ENCODE results near the gene FBXW11. TPM values are rescaled to one million over a fixed set of nuclear protein-coding genes. Genes with fewer than 3 reads are reported as not detected.
A peak's percentile ranks its signal among the peaks of the same experiment; 100 is the strongest.

FBXW11 gene
- total RNA-seq, 1 experiment from 2014 or later, result 72.9 TPM

DNA sequence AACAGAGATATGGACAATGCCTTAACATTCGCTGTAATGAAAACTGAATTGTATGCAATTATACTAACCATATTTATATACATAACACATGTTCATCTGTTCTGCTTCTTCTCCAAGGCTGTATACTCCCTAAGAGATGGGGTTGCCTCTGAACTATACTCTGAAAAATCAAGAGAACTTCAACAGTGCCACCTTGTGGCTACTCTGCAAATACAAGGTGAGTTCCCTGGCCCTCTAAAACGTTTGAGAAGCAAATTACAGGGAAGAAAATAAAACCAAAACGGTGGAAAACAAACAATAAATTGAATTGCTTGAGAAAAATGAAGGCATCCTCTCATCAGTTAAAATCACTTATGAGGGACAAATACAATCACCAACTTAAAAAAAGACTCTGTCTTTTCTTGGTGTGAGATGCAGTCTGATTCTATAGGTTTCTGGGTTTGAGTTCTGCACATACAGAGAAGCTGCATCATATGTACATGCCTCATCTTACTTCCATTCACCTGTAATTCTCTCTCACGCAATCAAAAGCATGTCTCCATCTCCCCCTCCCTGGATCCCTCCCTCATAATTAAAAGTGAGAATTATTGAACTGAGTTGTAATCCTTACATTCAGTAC, 98.6 kb downstream of the FBXW11 start:
- no peak overlapping the region for H3K4me3 ChIP-seq (ENCODE audit: low read length)
- no peaks in the 10 kb centered on the region for H3K9me2 ChIP-seq (replicated peaks; ENCODE audit: insufficient read depth, low read length)
- no peak overlapping the region for H3K4me2 ChIP-seq (ENCODE audit: low read depth, low read length, poor library complexity, severe bottlenecking)
- peaks cover 3% of the 10 kb centered on the region; the same call in 1 of the 2 replicates for H4K20me1 ChIP-seq (ENCODE audit: insufficient read depth, low read depth, low read length)
- H3K9me3 ChIP-seq (ENCODE audit: low read length), result no peaks in the 10 kb centered on the region
- H3K79me2 ChIP-seq (ENCODE audit: low read length), result peaks cover 82% of the 10 kb centered on the region
- H2AFZ ChIP-seq (ENCODE audit: low read length), result no peak overlapping the region
- peaks cover 16% of the 10 kb centered on the region for H3K4me1 ChIP-seq (ENCODE audit: low read length)
- no peak overlapping the region for H3K27ac ChIP-seq (ENCODE audit: low read length)
- no peaks in the 10 kb centered on the region for H3K27me3 ChIP-seq (ENCODE audit: low read length)
- DNase-seq, result peak; percentile 90
- H3K9ac ChIP-seq (ENCODE audit: low read length), result no peak overlapping the region
- no peaks in the 10 kb centered on the region; the same call in 1 of the 2 replicates for H3K36me3 ChIP-seq (ENCODE audit: insufficient read depth, low read length)

GRCh38 chr5:171906703-171907590, 99.5 kb downstream of the FBXW11 start:
- peaks cover 3% of the 10 kb centered on the region; the same call in 1 of the 2 replicates for H4K20me1 ChIP-seq (ENCODE audit: insufficient read depth, low read depth, low read length)

DNA sequence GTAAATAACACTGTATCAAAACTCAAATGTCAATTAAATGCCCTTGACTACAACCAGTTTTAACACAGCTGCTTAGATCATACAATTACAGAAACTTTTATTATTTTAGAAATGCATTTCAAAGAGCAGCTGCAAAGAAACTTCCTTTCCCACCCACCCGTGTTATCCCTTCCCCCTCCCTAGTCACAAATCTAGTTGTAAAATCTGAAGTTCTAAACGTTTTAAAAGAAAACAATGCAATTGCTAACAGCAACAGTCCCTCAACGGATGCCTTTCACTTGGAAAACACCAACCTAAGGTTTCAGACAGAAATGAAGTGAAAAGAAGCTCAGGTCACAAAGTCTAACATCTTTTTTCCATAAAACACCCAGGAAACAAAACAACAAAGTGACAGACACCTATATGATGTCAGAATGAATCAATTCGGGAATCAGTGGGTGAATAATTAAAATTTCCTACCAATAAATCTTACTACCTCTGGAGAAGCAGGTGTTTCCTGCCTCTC, 100.3 kb downstream of the FBXW11 start:
- Histone ChIP-seq H3K27ac (ENCODE audit: low read length) (no peak overlapping the region), H3K9me3 (ENCODE audit: low read length) (no peaks in the 10 kb centered on the region), H3K9ac (ENCODE audit: low read length) (no peak overlapping the region), H3K79me2 (ENCODE audit: low read length) (peaks cover 84% of the 10 kb centered on the region), H4K20me1 (ENCODE audit: insufficient read depth, low read depth, low read length) (peaks cover 3% of the 10 kb centered on the region), H3K36me3 (ENCODE audit: insufficient read depth, low read length) (no peaks in the 10 kb centered on the region; the same call in 1 of the 2 replicates), H3K4me3 (ENCODE audit: low read length) (no peak overlapping the region), H3K9me2 (replicated peaks; ENCODE audit: insufficient read depth, low read length) (no peaks in the 10 kb centered on the region), H2AFZ (ENCODE audit: low read length) (no peak overlapping the region), H3K27me3 (ENCODE audit: low read length) (no peaks in the 10 kb centered on the region), H3K4me2 (ENCODE audit: low read depth, low read length, poor library complexity, severe bottlenecking) (no peak overlapping the region), H3K4me1 (ENCODE audit: low read length) (peaks cover 8% of the 10 kb centered on the region)
- DNase-seq, result no peak

More at GRCh38 chr5:171906703-171907590, 99.5 kb downstream of the FBXW11 start:
- Histone ChIP-seq H3K4me3 (ENCODE audit: low read length) (no peak overlapping the region), H3K9me2 (replicated peaks; ENCODE audit: insufficient read depth, low read length) (no peaks in the 10 kb centered on the region), H3K9ac (ENCODE audit: low read length) (no peak overlapping the region), H3K79me2 (ENCODE audit: low read length) (peaks cover 84% of the 10 kb centered on the region), H3K4me2 (ENCODE audit: low read depth, low read length, poor library complexity, severe bottlenecking) (no peak overlapping the region), H3K9me3 (ENCODE audit: low read length) (no peaks in the 10 kb centered on the region), H3K36me3 (ENCODE audit: insufficient read depth, low read length) (no peaks in the 10 kb centered on the region; the same call in 1 of the 2 replicates), H3K4me1 (ENCODE audit: low read length) (peaks cover 12% of the 10 kb centered on the region), H3K27ac (ENCODE audit: low read length) (no peak overlapping the region), H3K27me3 (ENCODE audit: low read length) (no peaks in the 10 kb centered on the region), H2AFZ (ENCODE audit: low read length) (no peak overlapping the region)
- no peak for DNase-seq

GRCh38 chr5:171904886-171905285, 101.6 kb downstream of the FBXW11 start:
- H2AFZ ChIP-seq (ENCODE audit: low read length), result no peak overlapping the region

GRCh38 chr5:171901764-171902163, 104.7 kb downstream of the FBXW11 start:
- no peaks in the 10 kb centered on the region; the same call in 1 of the 2 replicates for H4K20me1 ChIP-seq (ENCODE audit: insufficient read depth, low read depth, low read length)
- no peaks in the 10 kb centered on the region for H3K9me2 ChIP-seq (replicated peaks; ENCODE audit: insufficient read depth, low read length)
- H3K4me3 ChIP-seq (ENCODE audit: low read length), result no peak overlapping the region
- no peaks in the 10 kb centered on the region for H3K36me3 ChIP-seq (ENCODE audit: insufficient read depth, low read length)
- H3K79me2 ChIP-seq (ENCODE audit: low read length), result peaks cover 87% of the 10 kb centered on the region
- H3K27me3 ChIP-seq (ENCODE audit: low read length), result no peaks in the 10 kb centered on the region
- H3K4me1 ChIP-seq (ENCODE audit: low read length), result 0 out of 2 replicates have a peak, but pooled peaks cover 4% of the 10 kb centered on the region
- H2AFZ ChIP-seq (ENCODE audit: low read length), result no peak overlapping the region
- no peak overlapping the region for H3K9ac ChIP-seq (ENCODE audit: low read length)
- no peak for DNase-seq
- H3K9me3 ChIP-seq (ENCODE audit: low read length), result no peaks in the 10 kb centered on the region
- no peak overlapping the region for H3K27ac ChIP-seq (ENCODE audit: low read length)
- no peak overlapping the region for H3K4me2 ChIP-seq (ENCODE audit: low read depth, low read length, poor library complexity, severe bottlenecking)

More at GRCh38 chr5:171904886-171905285, 101.6 kb downstream of the FBXW11 start:
- no peak overlapping the region for H3K9ac ChIP-seq (ENCODE audit: low read length)
- no peak overlapping the region for H3K4me3 ChIP-seq (ENCODE audit: low read length)
- peaks cover 88% of the 10 kb centered on the region for H3K79me2 ChIP-seq (ENCODE audit: low read length)
- no peak overlapping the region for H3K27ac ChIP-seq (ENCODE audit: low read length)
- H3K36me3 ChIP-seq (ENCODE audit: insufficient read depth, low read length), result no peaks in the 10 kb centered on the region
- no peaks in the 10 kb centered on the region for H3K9me2 ChIP-seq (replicated peaks; ENCODE audit: insufficient read depth, low read length)
- H3K27me3 ChIP-seq (ENCODE audit: low read length), result no peaks in the 10 kb centered on the region
- peaks cover 4% of the 10 kb centered on the region; the same call in 1 of the 2 replicates for H3K4me1 ChIP-seq (ENCODE audit: low read length)
- no peaks in the 10 kb centered on the region for H3K9me3 ChIP-seq (ENCODE audit: low read length)
- H4K20me1 ChIP-seq (ENCODE audit: insufficient read depth, low read depth, low read length), result peaks cover 3% of the 10 kb centered on the region
- DNase-seq, result no peak
- no peak overlapping the region for H3K4me2 ChIP-seq (ENCODE audit: low read depth, low read length, poor library complexity, severe bottlenecking)

DNA sequence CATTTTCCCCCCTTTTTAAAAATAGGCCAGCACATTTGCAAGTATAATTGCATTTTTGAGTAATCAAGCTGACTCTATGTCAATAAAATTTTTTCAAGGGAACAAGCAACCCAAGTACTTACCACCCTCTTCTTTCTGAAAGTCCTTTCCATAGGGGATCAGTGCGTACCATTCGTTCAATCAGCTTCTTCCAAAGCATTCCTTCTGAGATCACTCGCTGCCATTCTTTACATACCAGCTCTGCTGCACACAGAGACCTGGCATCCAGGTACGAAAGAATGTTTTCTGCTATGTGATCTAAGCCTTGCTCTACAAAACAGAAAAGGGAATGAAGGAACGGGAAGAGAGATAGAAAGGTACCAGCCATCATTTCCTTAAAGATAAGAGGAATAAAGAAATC, 106.6 kb downstream of the FBXW11 start:
- DNase-seq, result no peak
- H3K4me1 ChIP-seq (ENCODE audit: low read length), result 0 out of 2 replicates have a peak, but pooled peaks cover 4% of the 10 kb centered on the region
- H4K20me1 ChIP-seq (ENCODE audit: insufficient read depth, low read depth, low read length), result no peaks in the 10 kb centered on the region; the same call in 1 of the 2 replicates
- H3K36me3 ChIP-seq (ENCODE audit: insufficient read depth, low read length), result no peaks in the 10 kb centered on the region
- no peaks in the 10 kb centered on the region for H3K27me3 ChIP-seq (ENCODE audit: low read length)
- H3K9me2 ChIP-seq (replicated peaks; ENCODE audit: insufficient read depth, low read length), result no peaks in the 10 kb centered on the region
- no peak overlapping the region for H2AFZ ChIP-seq (ENCODE audit: low read length)
- no peaks in the 10 kb centered on the region for H3K9me3 ChIP-seq (ENCODE audit: low read length)
- no peak overlapping the region for H3K4me3 ChIP-seq (ENCODE audit: low read length)
- H3K27ac ChIP-seq (ENCODE audit: low read length), result no peak overlapping the region
- H3K79me2 ChIP-seq (ENCODE audit: low read length), result peaks cover 70% of the 10 kb centered on the region
- no peak overlapping the region for H3K9ac ChIP-seq (ENCODE audit: low read length)
- no peak overlapping the region for H3K4me2 ChIP-seq (ENCODE audit: low read depth, low read length, poor library complexity, severe bottlenecking)

DNA sequence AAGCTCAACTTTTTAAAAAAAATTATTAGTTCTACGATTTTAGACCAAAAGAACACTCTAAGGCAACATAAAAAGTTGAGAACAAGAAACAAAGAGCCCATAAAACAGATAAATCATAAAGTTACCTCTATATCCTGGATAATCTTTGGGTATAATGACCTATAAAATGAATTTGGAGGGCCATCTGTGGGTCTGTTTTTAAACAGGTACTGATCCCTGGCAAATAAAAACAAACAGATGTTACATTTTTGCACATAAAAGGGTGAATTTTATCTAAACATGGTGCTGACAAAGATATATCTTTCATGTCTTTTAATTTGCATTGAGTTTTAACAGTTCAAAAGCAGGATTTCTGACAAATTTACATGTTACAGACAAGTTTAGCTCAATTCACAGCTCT, 107.6 kb downstream of the FBXW11 start:
- no peak overlapping the region for H3K4me2 ChIP-seq (ENCODE audit: low read depth, low read length, poor library complexity, severe bottlenecking)

DNA sequence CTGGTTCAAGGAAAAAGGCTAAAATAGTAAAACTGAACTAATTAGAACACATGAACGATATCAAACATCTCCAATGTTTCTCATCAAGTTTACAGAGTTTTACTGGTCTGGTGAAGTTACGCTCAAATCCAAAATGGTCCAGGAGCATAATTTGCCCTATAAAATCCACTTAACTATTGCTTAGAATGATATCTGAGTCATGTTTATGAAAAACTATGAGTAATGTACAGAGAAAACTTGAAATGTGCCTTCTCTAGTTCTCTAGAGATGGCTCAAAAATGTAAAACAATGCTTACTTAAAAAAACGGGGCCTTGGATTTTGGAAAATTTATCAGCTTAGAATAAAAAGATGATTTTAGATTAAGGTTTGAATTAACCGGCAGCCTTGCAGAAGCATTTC, 108.1 kb downstream of the FBXW11 start:
- DNase-seq, result no peak
- peaks cover 70% of the 10 kb centered on the region for H3K79me2 ChIP-seq (ENCODE audit: low read length)
- no peak overlapping the region for H3K27ac ChIP-seq (ENCODE audit: low read length)
- no peaks in the 10 kb centered on the region for H3K9me3 ChIP-seq (ENCODE audit: low read length)
- no peaks in the 10 kb centered on the region for H3K36me3 ChIP-seq (ENCODE audit: insufficient read depth, low read length)
- no peaks in the 10 kb centered on the region for H3K9me2 ChIP-seq (replicated peaks; ENCODE audit: insufficient read depth, low read length)
- H4K20me1 ChIP-seq (ENCODE audit: insufficient read depth, low read depth, low read length), result no peaks in the 10 kb centered on the region; the same call in 1 of the 2 replicates
- no peak overlapping the region for H2AFZ ChIP-seq (ENCODE audit: low read length)
- H3K4me1 ChIP-seq (ENCODE audit: low read length), result 0 out of 2 replicates have a peak, but pooled peaks cover 4% of the 10 kb centered on the region
- no peak overlapping the region for H3K9ac ChIP-seq (ENCODE audit: low read length)
- no peak overlapping the region for H3K4me2 ChIP-seq (ENCODE audit: low read depth, low read length, poor library complexity, severe bottlenecking)
- no peaks in the 10 kb centered on the region for H3K27me3 ChIP-seq (ENCODE audit: low read length)
- H3K4me3 ChIP-seq (ENCODE audit: low read length), result no peak overlapping the region

More for the DNA sequence above, 107.6 kb downstream of the FBXW11 start:
- H3K4me1 ChIP-seq (ENCODE audit: low read length), result 0 out of 2 replicates have a peak, but pooled peaks cover 4% of the 10 kb centered on the region
- H3K36me3 ChIP-seq (ENCODE audit: insufficient read depth, low read length), result no peaks in the 10 kb centered on the region
- no peak overlapping the region for H3K4me3 ChIP-seq (ENCODE audit: low read length)
- no peaks in the 10 kb centered on the region for H3K9me3 ChIP-seq (ENCODE audit: low read length)
- H3K9me2 ChIP-seq (replicated peaks; ENCODE audit: insufficient read depth, low read length), result no peaks in the 10 kb centered on the region
- H3K27me3 ChIP-seq (ENCODE audit: low read length), result no peaks in the 10 kb centered on the region
- DNase-seq, result no peak
- H3K27ac ChIP-seq (ENCODE audit: low read length), result no peak overlapping the region
- no peak overlapping the region for H2AFZ ChIP-seq (ENCODE audit: low read length)
- peaks cover 70% of the 10 kb centered on the region for H3K79me2 ChIP-seq (ENCODE audit: low read length)
- no peak overlapping the region for H3K9ac ChIP-seq (ENCODE audit: low read length)
- no peaks in the 10 kb centered on the region; the same call in 1 of the 2 replicates for H4K20me1 ChIP-seq (ENCODE audit: insufficient read depth, low read depth, low read length)

All from Karpas-422 (cell line).